ENCODE measurements around the gene HOXB8. TPM values are rescaled to one million over a fixed set of nuclear protein-coding genes. Genes with fewer than 3 reads are reported as not detected.

The HOXB8 gene
- total and polyA plus RNA-seq, 12 donors = 0.55 TPM; not detected in 11

DNA sequence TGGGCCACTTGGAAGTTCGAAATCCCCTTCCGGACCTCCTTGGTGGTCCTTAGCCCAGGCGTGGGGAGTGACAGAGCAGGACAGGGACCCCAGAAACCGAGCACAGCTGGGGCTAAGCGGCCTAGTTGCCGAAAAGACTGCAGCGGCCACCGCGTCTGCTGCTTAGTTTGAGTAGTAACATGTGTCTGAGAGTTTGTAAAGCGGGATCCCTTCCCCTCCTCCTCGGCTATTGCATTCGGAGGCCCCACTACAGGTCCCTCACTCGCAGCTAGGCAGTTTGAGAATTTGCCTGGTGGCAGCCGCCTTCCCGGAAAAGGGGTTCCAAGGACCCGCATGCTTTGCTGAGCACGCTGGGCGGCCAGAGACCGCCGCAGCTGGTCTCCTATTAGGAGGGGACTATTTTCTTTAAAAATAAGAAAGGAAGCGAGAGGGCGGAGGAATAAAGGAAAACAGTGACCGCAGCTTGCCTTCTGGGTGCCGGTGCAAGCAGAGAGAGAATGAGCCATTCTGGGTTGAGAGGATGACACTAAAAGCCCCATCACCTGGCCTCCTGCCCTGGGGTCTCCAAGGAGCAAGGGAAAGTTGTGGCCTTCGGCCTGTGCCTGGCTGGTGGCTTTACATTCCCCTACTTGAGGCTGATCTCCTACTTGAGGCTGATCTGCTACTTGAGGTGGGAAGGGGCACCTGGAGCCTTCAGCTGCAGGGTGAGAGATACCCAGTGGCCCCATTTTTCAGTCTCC is 20.4 kb downstream of the HOXB8 start:
- no peak overlapping the region for H3K27ac ChIP-seq
- no peak overlapping the region for H3K4me3 ChIP-seq
- H3K9me3 ChIP-seq = no peaks in the 10 kb centered on the region
- ATAC-seq (no peak), DNase-seq (no peak)
- H3K4me1 ChIP-seq = peaks cover 3 to 52% (median 22%) of the 10 kb centered on the region in 9 donors
- peaks cover 57 to 100% (median 100%) of the 10 kb centered on the region in 7 donors for H3K27me3 ChIP-seq
- 20 to 39% methylated on average over 25 of the region's 25 CpGs for WGBS, 2 donors
- intact Hi-C loops (cut with DNase I) = loop anchor here in 6 of 10 donors (5.0 to 10.0 kb wide), 5 partner anchors 102 to 260 kb away; no protein-coding TSS in a partner anchor
- TF ChIP-seq, protein P1, sequence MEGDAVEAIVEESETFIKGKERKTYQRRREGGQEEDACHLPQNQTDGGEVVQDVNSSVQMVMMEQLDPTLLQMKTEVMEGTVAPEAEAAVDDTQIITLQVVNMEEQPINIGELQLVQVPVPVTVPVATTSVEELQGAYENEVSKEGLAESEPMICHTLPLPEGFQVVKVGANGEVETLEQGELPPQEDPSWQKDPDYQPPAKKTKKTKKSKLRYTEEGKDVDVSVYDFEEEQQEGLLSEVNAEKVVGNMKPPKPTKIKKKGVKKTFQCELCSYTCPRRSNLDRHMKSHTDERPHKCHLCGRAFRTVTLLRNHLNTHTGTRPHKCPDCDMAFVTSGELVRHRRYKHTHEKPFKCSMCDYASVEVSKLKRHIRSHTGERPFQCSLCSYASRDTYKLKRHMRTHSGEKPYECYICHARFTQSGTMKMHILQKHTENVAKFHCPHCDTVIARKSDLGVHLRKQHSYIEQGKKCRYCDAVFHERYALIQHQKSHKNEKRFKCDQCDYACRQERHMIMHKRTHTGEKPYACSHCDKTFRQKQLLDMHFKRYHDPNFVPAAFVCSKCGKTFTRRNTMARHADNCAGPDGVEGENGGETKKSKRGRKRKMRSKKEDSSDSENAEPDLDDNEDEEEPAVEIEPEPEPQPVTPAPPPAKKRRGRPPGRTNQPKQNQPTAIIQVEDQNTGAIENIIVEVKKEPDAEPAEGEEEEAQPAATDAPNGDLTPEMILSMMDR (IDR thresholded peaks at IDR 0.05) = no peak
- no peaks in the 10 kb centered on the region for H3K36me3 ChIP-seq

DNA sequence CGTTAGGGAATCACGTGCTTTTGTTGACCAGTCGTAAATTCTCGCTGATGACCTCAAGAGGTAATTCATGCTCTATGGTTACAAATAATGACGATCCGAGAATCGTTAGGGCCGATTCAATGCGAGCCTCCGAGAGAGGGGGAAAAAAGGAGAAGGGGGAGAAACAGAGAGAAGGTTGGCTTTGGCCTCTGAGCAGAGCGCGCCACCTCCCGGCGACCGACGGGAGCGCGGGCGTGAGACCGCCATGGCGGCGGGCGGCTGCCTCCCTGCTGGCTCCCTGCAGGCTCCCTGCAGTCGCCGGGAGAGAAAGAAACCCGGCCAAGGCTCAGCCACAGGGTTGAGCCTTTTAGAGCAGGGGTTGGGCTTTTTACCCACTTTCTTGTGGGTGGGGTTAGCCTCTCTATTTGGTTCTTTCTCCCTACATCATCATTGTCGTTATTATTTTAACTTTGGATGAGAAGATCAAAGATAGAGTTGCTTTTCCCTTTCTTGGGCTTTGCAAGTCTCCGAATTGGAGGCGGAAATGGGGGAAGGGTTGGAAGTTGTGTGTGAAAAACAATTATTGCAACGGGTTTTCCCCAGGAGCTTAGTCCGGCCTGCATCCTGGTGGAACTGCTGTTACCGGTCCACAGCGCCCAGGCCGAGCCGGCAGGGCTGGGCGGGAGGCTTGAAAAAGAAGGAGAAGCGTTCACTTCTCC is 21.1 kb downstream of the HOXB8 start:
- TF ChIP-seq, protein P1 (IDR thresholded peaks at IDR 0.05) = peak; percentile 63 to 92 (median 78)
- H3K4me1 ChIP-seq = peaks cover 3 to 52% (median 22%) of the 10 kb centered on the region in 9 donors
- DNase-seq (peak; percentile 32 to 76), ATAC-seq (peak in 6 of 8 donors; percentile 39 to 72 (median 52))
- H3K36me3 ChIP-seq = no peaks in the 10 kb centered on the region
- H3K4me3 ChIP-seq = peak overlapping the region in 3 of 10 donors; percentile 36 to 40 (median 38)
- WGBS, 2 donors = 6 to 8% methylated on average over 37 of the region's 37 CpGs
- no peaks in the 10 kb centered on the region for H3K9me3 ChIP-seq
- intact Hi-C loops (cut with DNase I) = loop anchor here in 6 of 10 donors (5.0 to 10.0 kb wide), 5 partner anchors 102 to 259 kb away; no protein-coding TSS in a partner anchor
- peaks cover 55 to 100% (median 100%) of the 10 kb centered on the region in 7 donors for H3K27me3 ChIP-seq
- H3K27ac ChIP-seq = peak overlapping the region in 1 of 10 donors; percentile 6

DNA sequence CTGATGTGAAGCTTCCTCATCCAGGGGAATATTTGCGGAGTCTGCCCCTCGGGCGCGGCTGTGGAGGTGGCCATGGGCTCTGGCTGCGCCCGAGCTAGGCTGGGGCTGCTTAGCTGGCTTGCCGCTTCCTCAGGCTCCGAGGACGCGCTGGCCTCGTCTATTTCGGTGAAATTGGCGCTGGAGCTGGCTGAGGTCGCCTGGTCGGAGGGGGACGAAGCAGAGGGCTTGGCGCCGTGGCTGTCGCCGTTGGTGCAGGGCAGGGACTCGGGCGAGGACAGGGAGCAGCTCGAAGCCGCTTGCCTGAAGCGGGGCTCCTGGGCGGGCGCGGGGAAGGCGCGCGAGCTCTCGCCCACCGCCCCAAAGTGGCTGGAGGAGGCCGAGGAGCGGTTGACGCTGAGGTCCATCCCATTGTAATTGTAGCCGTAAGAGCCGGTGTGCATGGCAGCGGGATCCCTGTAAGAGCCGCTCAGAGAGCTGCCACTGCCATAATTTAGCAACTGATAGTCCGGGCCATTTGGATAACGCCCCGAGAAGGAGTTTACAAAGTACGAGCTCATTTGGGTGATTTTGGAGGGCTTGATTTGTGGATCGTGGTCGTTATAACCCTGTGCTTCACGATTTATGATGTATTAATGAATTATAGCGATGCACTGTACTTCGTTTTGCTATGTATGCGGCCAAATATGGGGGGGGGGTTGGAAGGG is 21.8 kb downstream of the HOXB8 start, which contains the start of gene HOXB5:
HOXB5 (minus strand) TSS at position 654 of the 704 bp plus-strand sequence; CDS start at position 557, 97 bp downstream.
- Histone ChIP-seq H3K27ac (peak within 1 kb of the TSS in 2 of 10 donors; percentile 6 to 29), H3K4me1 (peaks cover 3 to 49% (median 21%) of the 10 kb centered on the region in 9 donors), H3K9me3 (no peaks in the 10 kb centered on the region), H3K36me3 (no peaks in the 10 kb centered on the region), H3K4me3 (peak within 1 kb of the TSS in 8 of 10 donors; percentile 15 to 40 (median 28)), H3K27me3 (peaks cover 51 to 100% (median 100%) of the 10 kb centered on the region in 7 donors)
- intact Hi-C loops (cut with DNase I) = loop anchor here in 6 of 10 donors (5.0 to 10.0 kb wide), 5 partner anchors 101 to 258 kb away; no protein-coding TSS in a partner anchor
- 2% methylated on average over 50 of the region's 50 CpGs for WGBS, 2 donors
- no peak for DNase-seq
- ATAC-seq = peak in 1 of 8 donors; percentile 16
- TF ChIP-seq, protein P1 (IDR thresholded peaks at IDR 0.05) = no peak
